Esophagus squamous epithelium (tissue), 5 donors: ENCODE measurements around the gene ANKH. TPM values are rescaled to one million over a fixed set of nuclear protein-coding genes. Genes with fewer than 3 reads are reported as not detected.

Experiments used
- DNase-seq: peaks from one replicate; lab custom pipeline; 2025; lab: John Stamatoyannopoulos, UW
- H3K27ac ChIP-seq, 4 donors: fragments of 200-600 bp; sonication (generic); one replicate each; pipeline ENCODE4 v1.5.1; 2016 to 2019; ENCODE audit warnings: mild to moderate bottlenecking in 1 of 4
- H3K27me3 ChIP-seq, 4 donors: fragments of 200-600 bp; sonication (generic); 1 replicate in 3 of 4; 2 replicates in 1 of 4; pipeline versions ENCODE4 v1.5.1 to v1.6.0; 2017 to 2021; ENCODE audit warnings: antibody characterized with exemption in 1 of 4
- H3K36me3 ChIP-seq, 3 donors: fragments of 200-600 bp; sonication (generic); one replicate each; pipeline ENCODE4 v1.5.1; 2016 to 2019
- H3K4me1 ChIP-seq, 3 donors: fragments of 200-600 bp; sonication (generic); one replicate each; pipeline ENCODE4 v1.5.1; 2017 to 2019
- H3K4me3 ChIP-seq, 4 donors: fragments of 200-600 bp; sonication (generic); 1 replicate in 3 of 4; 2 replicates in 1 of 4; pipeline ENCODE4 v1.5.1; 2016 to 2019; ENCODE audit warnings: mild to moderate bottlenecking in 2 of 4, moderate library complexity in 1 of 4
- H3K9me3 ChIP-seq, 3 donors: fragments of 200-600 bp; sonication (generic); one replicate each; pipeline ENCODE4 v1.5.1; 2016 to 2019
- POLR2A ChIP-seq, 4 donors: fragments of 450-650 bp; IDR thresholded peaks; one replicate each; pipeline ENCODE4 v1.6.1; 2017; ENCODE audit warnings: antibody characterized with exemption in 4 of 4, mild to moderate bottlenecking in 4 of 4, moderate library complexity in 3 of 4
- WGBS, 2 donors: methylation state at CpG; one replicate each; pipeline ENCODE4 v1.1.5; 2018; 5-methylcytosine and 5-hydroxymethylcytosine counted together
- intact Hi-C: fragments of 100-400 bp; cut with DNase I; formaldehyde crosslinking; loops from one replicate; pipeline ENCODE4 v1.15.0; 2022
- total RNA-seq, 4 donors: library from RNA; depleted of rRNA; stranded (reverse); fragments of >200 nt; gene quantifications; one replicate each; pipeline ENCODE4 v1.1.0, GENCODE V29; 2016
- TF ChIP-seq, protein P1 (sequence below), 6 experiments: fragments of 450-650 bp in 4 of 6; fragments of 200-600 bp in 2 of 6; sonication (generic) in 2 of 6; IDR thresholded peaks; one replicate each; pipeline ENCODE4 v1.5.1; 2016 to 2019; ENCODE audit warnings: antibody characterized with exemption in 6 of 6, mild to moderate bottlenecking in 4 of 6, moderate library complexity in 4 of 6
- donor health status: DM: yes; HTN: yes; CAD: no.

The ANKH gene
- total RNA-seq, 4 donors from 2014 or later = 10.0 to 38.0 (median 16.7) TPM

DNA sequence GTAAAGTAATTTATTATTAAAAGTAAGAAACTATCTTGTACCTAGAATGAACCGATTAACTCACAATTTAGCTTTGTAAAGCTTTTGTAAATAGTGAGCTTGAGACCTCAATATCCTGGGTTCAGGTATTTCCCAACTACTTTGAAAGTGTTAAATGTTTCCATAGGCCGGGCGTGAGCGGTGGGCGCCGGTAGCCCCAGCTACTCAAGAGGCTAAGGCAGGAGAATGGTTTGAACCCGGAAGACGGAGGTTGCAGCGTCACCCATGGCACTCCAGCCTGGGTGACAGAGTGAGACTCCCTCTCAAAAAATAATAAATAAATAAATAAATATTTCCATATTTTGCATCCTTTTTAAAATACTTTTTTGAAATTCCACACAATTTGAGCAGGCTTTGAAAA is 1.5 kb upstream of the ANKH start:
- no peaks in the 10 kb centered on the region for H3K9me3 ChIP-seq
- DNase-seq = no peak
- TF ChIP-seq, protein P1, sequence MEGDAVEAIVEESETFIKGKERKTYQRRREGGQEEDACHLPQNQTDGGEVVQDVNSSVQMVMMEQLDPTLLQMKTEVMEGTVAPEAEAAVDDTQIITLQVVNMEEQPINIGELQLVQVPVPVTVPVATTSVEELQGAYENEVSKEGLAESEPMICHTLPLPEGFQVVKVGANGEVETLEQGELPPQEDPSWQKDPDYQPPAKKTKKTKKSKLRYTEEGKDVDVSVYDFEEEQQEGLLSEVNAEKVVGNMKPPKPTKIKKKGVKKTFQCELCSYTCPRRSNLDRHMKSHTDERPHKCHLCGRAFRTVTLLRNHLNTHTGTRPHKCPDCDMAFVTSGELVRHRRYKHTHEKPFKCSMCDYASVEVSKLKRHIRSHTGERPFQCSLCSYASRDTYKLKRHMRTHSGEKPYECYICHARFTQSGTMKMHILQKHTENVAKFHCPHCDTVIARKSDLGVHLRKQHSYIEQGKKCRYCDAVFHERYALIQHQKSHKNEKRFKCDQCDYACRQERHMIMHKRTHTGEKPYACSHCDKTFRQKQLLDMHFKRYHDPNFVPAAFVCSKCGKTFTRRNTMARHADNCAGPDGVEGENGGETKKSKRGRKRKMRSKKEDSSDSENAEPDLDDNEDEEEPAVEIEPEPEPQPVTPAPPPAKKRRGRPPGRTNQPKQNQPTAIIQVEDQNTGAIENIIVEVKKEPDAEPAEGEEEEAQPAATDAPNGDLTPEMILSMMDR (IDR thresholded peaks at IDR 0.05) = no peak
- TF ChIP-seq POLR2A (IDR thresholded peaks at IDR 0.05) = no peak
- H3K4me1 ChIP-seq = peaks cover 0 to 42% (median 11%) of the 10 kb centered on the region in 3 donors
- H3K4me3 ChIP-seq = peak overlapping the region in 3 of 4 donors; percentile 69 to 90 (median 81)
- no peaks in the 10 kb centered on the region for H3K36me3 ChIP-seq
- H3K27me3 ChIP-seq = no peaks in the 10 kb centered on the region
- WGBS, 2 donors = 79 to 92% methylated on average over 9 of the region's 9 CpGs
- peak overlapping the region in 2 of 4 donors; percentile 89 to 97 for H3K27ac ChIP-seq
- intact Hi-C loops = loop anchor here (10.0 kb wide), 1 partner anchor 122 kb away; no protein-coding TSS in a partner anchor

DNA sequence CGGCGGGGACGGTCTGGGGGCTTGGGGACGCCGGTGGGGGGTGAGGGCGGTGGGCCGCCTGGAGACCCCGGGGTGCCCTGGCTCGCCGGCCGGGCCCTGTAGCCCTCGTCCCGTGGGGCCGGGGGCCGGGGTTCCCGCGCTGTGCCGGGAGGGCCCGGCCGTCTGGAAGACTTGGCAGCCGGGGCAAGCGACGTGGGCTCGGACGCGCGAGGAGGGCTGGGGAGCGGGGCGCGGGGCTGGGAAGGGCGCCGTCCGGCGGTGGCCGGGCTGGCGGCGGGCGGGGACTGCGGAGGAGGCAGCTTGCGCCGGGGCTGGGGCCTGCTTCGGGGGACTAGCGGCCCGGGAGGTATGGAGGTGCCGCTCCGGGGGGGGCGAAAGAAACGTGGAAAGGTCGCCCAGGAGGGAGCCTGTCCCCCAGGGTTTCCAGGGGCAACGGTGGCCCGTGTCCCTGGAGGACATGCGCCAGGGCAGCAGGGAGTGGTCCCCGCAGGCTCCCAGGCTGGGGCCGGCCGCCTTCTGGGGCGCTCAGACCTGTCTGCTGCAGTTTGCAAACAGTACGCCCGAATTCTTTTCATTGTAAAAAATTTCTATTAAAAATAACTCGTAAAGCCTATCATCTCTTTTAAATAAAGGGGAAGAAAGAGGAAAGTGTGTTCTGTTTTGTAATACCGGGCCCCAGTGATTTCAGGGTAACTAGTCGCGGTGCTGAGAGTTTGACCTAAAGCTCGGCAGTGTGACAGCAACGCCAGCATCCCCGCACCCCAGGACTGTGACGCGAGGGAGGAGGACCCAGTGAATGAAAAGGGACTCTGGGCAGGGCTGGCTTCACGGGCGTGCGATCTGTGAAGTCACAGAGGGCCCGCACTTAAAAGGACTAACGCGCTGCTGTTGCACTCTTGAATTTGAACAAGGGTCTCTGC is 752 bp upstream of the ANKH start:
- peak; percentile 11 for DNase-seq
- intact Hi-C loops = loop anchor here (10.0 kb wide), 1 partner anchor 122 kb away; no protein-coding TSS in a partner anchor
- Histone ChIP-seq H3K4me3 (peak overlapping the region; percentile 61 to 90 (median 75)), H3K4me1 (peaks cover 0 to 42% (median 11%) of the 10 kb centered on the region in 3 donors), H3K9me3 (no peaks in the 10 kb centered on the region), H3K27ac (peak overlapping the region; percentile 89 to 97 (median 92)), H3K27me3 (no peaks in the 10 kb centered on the region), H3K36me3 (no peaks in the 10 kb centered on the region)
- peak in 1 of 4 donors; percentile 45 for TF ChIP-seq POLR2A (IDR thresholded peaks at IDR 0.05)
- TF ChIP-seq, protein P1 (IDR thresholded peaks at IDR 0.05) = no peak
- WGBS, 2 donors = 3 to 8% methylated on average over 14 to 21 of the region's 73 CpGs

DNA sequence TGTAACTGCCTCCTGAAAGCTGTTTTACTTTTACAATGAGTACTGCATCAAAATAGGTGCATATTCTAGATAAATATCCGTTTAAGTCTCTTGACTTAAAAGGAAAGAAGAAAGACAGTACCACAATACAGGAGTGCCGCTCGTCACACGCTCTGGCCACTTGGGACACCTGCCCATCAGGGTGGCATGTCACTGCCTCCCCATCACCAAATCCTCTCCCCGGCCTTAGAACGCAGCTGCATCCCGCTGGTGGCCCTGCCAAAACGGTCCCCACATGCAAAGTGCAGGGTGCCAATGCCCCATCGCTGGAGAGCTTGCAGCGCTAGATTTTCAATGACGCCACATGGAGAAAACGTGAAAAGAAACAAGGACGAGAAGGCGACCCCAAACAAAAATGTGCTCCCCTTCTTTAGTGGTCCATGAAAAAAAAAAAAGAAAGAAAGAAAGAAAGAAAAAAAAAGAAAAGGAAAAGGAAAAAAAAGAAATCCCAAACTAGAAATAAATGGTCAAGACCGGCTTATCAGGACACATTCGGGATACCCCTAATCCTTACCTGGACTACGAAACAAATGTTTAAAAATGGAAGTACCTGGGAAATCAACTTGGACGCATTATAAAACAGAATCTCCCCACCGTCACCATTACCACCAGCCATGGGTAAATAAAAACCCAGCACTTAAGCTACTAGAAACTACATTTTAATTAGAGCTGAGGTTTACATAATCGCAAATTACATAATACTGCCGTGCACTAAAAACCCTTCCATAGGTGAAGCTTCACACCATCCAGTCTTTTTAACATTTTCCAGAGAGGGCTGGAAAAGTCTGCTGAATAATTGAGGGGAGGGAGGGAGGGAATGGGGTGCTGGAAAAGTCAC is 1.0 kb downstream of the ANKH start:
- Histone ChIP-seq H3K4me3 (peak overlapping the region; percentile 61 to 90 (median 75)), H3K27me3 (no peaks in the 10 kb centered on the region), H3K27ac (peak overlapping the region; percentile 86 to 97 (median 92)), H3K36me3 (no peaks in the 10 kb centered on the region), H3K9me3 (no peaks in the 10 kb centered on the region), H3K4me1 (peaks cover 0 to 42% (median 11%) of the 10 kb centered on the region in 3 donors)
- 2 to 4% methylated on average over 17 to 21 of the region's 21 CpGs for WGBS, 2 donors
- intact Hi-C loops = loop anchor here (10.0 kb wide), 1 partner anchor 124 kb away; no protein-coding TSS in a partner anchor
- DNase-seq = no peak
- TF ChIP-seq, protein P1 (IDR thresholded peaks at IDR 0.05) = peak in 1 of 6 experiments; percentile 33
- peak in 1 of 4 donors; percentile 22 for TF ChIP-seq POLR2A (IDR thresholded peaks at IDR 0.05)

DNA sequence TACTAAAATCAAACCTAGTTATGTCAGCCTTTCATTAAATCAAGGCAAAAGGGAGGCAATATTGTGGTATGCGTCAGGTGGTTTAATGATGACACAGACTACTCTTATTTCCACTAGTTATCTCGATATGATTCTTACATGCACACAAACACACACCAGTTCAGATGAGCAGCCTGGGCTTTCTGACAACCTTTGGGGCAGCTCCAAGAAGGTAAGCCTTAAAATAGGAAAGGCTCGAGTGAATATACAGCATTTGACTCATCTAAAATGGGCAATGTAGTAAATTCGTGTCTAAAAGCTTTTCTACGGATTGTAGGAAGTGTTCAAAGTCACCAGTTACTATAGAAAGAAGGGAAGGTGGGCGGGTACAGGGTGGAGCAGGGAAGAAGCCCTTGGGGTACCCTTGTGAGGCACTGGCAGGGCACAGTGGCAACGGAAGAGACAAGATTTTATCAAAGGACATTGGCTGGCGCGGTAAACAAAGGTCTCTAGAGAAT is 1.9 kb downstream of the ANKH start:
- TF ChIP-seq, protein P1 (IDR thresholded peaks at IDR 0.05) = no peak
- no peak for TF ChIP-seq POLR2A (IDR thresholded peaks at IDR 0.05)
- peak overlapping the region in 3 of 4 donors; percentile 2 to 97 (median 26) for H3K27ac ChIP-seq

More for the DNA sequence above, 1.9 kb downstream of the ANKH start:
- H3K27me3 ChIP-seq = no peaks in the 10 kb centered on the region
- peak overlapping the region in 3 of 4 donors; percentile 69 to 90 (median 81) for H3K4me3 ChIP-seq
- DNase-seq = no peak
- intact Hi-C loops = loop anchor here (10.0 kb wide), 1 partner anchor 125 kb away; no protein-coding TSS in a partner anchor
- H3K4me1 ChIP-seq = peaks cover 0 to 42% (median 11%) of the 10 kb centered on the region in 3 donors
- no peaks in the 10 kb centered on the region for H3K9me3 ChIP-seq
- WGBS, 2 donors = 27 to 29% methylated on average over 9 of the region's 9 CpGs
- H3K36me3 ChIP-seq = no peaks in the 10 kb centered on the region
